HCT116 (cell line): Measurements from ENCODE around the gene CCDC8. TPM values are rescaled to one million over a fixed set of nuclear protein-coding genes. Genes with fewer than 3 reads are reported as not detected.
"Not testable (repeated sequence)": the region's sequence is repeated elsewhere in the genome, so short reads cannot be mapped to it uniquely, and the experiment has no call there.

ENCODE experiments used
- ATAC-seq: fragments of 200-7000 bp; cut with Tn5 transposase; 2 replicates; pipeline ENCODE4 v1.9.1; 2020; ENCODE audit warnings: mild to moderate bottlenecking, moderate library complexity
- BruUV-seq: library from RNA; stranded (reverse); fragments of 400-500 nt; replicated peaks from 2 replicates; lab custom pipeline; 2021; lab: Mats Ljungman, UMichigan
- CTCF ChIA-PET: fragments of 300-600 bp; sonication (Branson Sonifier 250); formaldehyde crosslinking; loops from one replicate; lab custom pipeline; 2021; ENCODE audit warnings: antibody characterized with exemption; lab: Charles Lee
- POLR2A ChIA-PET: fragments of 300-600, 350-600 bp; sonication (Branson Sonifier 250); formaldehyde crosslinking; loops from one replicate; lab custom pipeline; 2021; ENCODE audit warnings: antibody characterized with exemption; lab: Charles Lee
- RAD21 ChIA-PET, 2 experiments: fragments of 300-600 bp; sonication (Branson Sonifier 250); formaldehyde crosslinking; loops; one replicate each; lab custom pipeline; 2023; ENCODE audit warnings: low total read pairs in 2 of 2; ENCODE audit not compliant: uncharacterized antibody in 2 of 2, unreplicated experiment in 2 of 2, low non-redundant PET in 1 of 2; lab: Charles Lee
- DNase-seq: peaks from one replicate; pipeline ENCODE4 v3.0.0-alpha.2; 2010; ENCODE audit warnings: low read depth, low spot score
- H2AFZ ChIP-seq: fragments of 200-600 bp; shearing (Covaris generic), sonication (generic); 2 replicates; pipeline ENCODE4 v1.6.1; 2017; ENCODE audit warnings: low read depth, mixed run types, mixed read lengths, antibody characterized with exemption, low read length; ENCODE audit not compliant: poor library complexity, severe bottlenecking
- H3K27ac ChIP-seq: 2 replicates; pipeline ENCODE4 v1.5.1; 2012; ENCODE audit warnings: low read depth, low read length
- H3K27me3 ChIP-seq: fragments of 200-600 bp; sonication (generic); 2 replicates; pipeline ENCODE4 v1.6.1; 2016; ENCODE audit warnings: mixed run types, low read length, mixed read lengths; ENCODE audit not compliant: insufficient read depth
- H3K36me3 ChIP-seq, 2 experiments: fragments of 200-500 bp in 1 of 2; fragments of 200-600 bp in 1 of 2; sonication (Bioruptor generic) in 1 of 2; sonication (generic) in 1 of 2; 2 replicates each; pipeline versions ENCODE4 v1.5.1 to v1.6.1; 2014 to 2016; ENCODE audit warnings: low read length in 2 of 2, inconsistent platforms in 1 of 2, mixed read lengths in 1 of 2, mixed run types in 1 of 2; ENCODE audit not compliant: insufficient read depth in 2 of 2, control insufficient read depth in 1 of 2
- H3K4me1 ChIP-seq, 2 experiments: fragments of 200-600 bp in 1 of 2; sonication (generic) in 1 of 2; 2 replicates each; pipeline versions ENCODE4 v1.5.1 to v1.6.1; 2012 to 2017; ENCODE audit warnings: low read length in 2 of 2, inconsistent platforms in 1 of 2, mild to moderate bottlenecking in 1 of 2, mixed read lengths in 1 of 2, mixed run types in 1 of 2, moderate library complexity in 1 of 2; ENCODE audit not compliant: insufficient read depth in 2 of 2, control insufficient read depth in 1 of 2
- H3K4me2 ChIP-seq: fragments of 200-600 bp; sonication (generic); 2 replicates; pipeline ENCODE4 v1.6.1; 2017; ENCODE audit warnings: mixed run types, low read length, mixed read lengths
- H3K4me3 ChIP-seq, 2 experiments: fragments of 200-600 bp in 1 of 2; sonication (generic) in 1 of 2; replicated peaks in 1 of 2; 2 replicates each; pipeline ENCODE4 v1.5.1; 2011 to 2016; ENCODE audit warnings: low read length in 2 of 2, control low read depth in 1 of 2, low read depth in 1 of 2, mild to moderate bottlenecking in 1 of 2, mixed read lengths in 1 of 2, mixed run types in 1 of 2
- H3K79me2 ChIP-seq: fragments of 200-600 bp; sonication (generic); 2 replicates; pipeline ENCODE4 v1.6.1; 2017; ENCODE audit warnings: mild to moderate bottlenecking, mixed run types, low read length, moderate library complexity, mixed read lengths; ENCODE audit not compliant: insufficient read depth
- H3K9ac ChIP-seq: fragments of 200-600 bp; sonication (generic); 2 replicates; pipeline ENCODE4 v1.6.1; 2016; ENCODE audit warnings: low read length, mixed read lengths
- H3K9me2 ChIP-seq: fragments of 200-600 bp; sonication (generic), shearing (Covaris generic); 2 replicates; pipeline ENCODE4 v1.6.1; 2017; ENCODE audit warnings: mixed run types, mild to moderate bottlenecking, moderate library complexity; ENCODE audit not compliant: insufficient read depth
- H3K9me3 ChIP-seq, 2 experiments: fragments of 200-500 bp in 1 of 2; fragments of 200-600 bp in 1 of 2; sonication (Bioruptor generic) in 1 of 2; sonication (generic) in 1 of 2; 2 replicates each; pipeline ENCODE4 v1.6.1; 2014 to 2017; ENCODE audit warnings: low read length in 2 of 2, mixed read lengths in 2 of 2, inconsistent platforms in 1 of 2, low read depth in 1 of 2, mild to moderate bottlenecking in 1 of 2, mixed run types in 1 of 2, moderate library complexity in 1 of 2; ENCODE audit not compliant: control insufficient read depth in 1 of 2, insufficient read depth in 1 of 2
- H4K20me1 ChIP-seq: fragments of 200-600 bp; sonication (generic), shearing (Covaris generic); 2 replicates; pipeline ENCODE4 v1.6.1; 2017; ENCODE audit warnings: mixed run types, mild to moderate bottlenecking, moderate library complexity; ENCODE audit not compliant: insufficient read depth
- ATF3 ChIP-seq: IDR thresholded peaks from 2 replicates; pipeline ENCODE4 v1.6.1; 2012
- CEBPB ChIP-seq: IDR thresholded peaks from 2 replicates; pipeline ENCODE4 v1.6.1; 2012; ENCODE audit warnings: low read depth
- ELF1 ChIP-seq: IDR thresholded peaks from 2 replicates; pipeline ENCODE4 v1.6.1; 2012; ENCODE audit warnings: low read depth, borderline replicate concordance
- EZH2 ChIP-seq: fragments of 200-600 bp; sonication (generic); IDR thresholded peaks from 2 replicates; pipeline ENCODE4 v1.6.1; 2017; ENCODE audit warnings: antibody characterized with exemption, mixed run types
- POLR2AphosphoS5 ChIP-seq: IDR thresholded peaks from 2 replicates; pipeline ENCODE4 v1.6.1; 2011; ENCODE audit warnings: mild to moderate bottlenecking, low read depth, low read length, moderate library complexity
- REST ChIP-seq: IDR thresholded peaks from 2 replicates; pipeline ENCODE4 v1.6.1; 2012; ENCODE audit warnings: low read depth
- TCF7L2 ChIP-seq: IDR thresholded peaks from 2 replicates; pipeline ENCODE4 v1.7.0; 2011; ENCODE audit warnings: borderline replicate concordance, inconsistent platforms; ENCODE audit not compliant: insufficient read depth, insufficient read length; ENCODE audit errors: extremely low read depth
- YY1 ChIP-seq: IDR thresholded peaks from 2 replicates; pipeline ENCODE4 v1.6.1; 2011; ENCODE audit warnings: low read length, low read depth, moderate library complexity, mild to moderate bottlenecking; ENCODE audit not compliant: insufficient replicate concordance; ENCODE audit errors: extremely low read depth
- ZFX ChIP-seq: fragments of 450-650 bp; IDR thresholded peaks from 2 replicates; pipeline ENCODE4 v1.6.1; 2017
- intact Hi-C: fragments of 100-400 bp; cut with micrococcal nuclease; formaldehyde crosslinking; loops from 2 replicates; pipeline ENCODE4 v1.10.0; 2022
- total RNA-seq: library from RNA; stranded (reverse); gene quantifications from one replicate; pipeline ENCODE4 v1.2.1, GENCODE V29; 2021; ENCODE audit not compliant: unreplicated experiment

CCDC8 gene
- total RNA-seq, 1 experiment from 2014 or later: 0.10 TPM

DNA sequence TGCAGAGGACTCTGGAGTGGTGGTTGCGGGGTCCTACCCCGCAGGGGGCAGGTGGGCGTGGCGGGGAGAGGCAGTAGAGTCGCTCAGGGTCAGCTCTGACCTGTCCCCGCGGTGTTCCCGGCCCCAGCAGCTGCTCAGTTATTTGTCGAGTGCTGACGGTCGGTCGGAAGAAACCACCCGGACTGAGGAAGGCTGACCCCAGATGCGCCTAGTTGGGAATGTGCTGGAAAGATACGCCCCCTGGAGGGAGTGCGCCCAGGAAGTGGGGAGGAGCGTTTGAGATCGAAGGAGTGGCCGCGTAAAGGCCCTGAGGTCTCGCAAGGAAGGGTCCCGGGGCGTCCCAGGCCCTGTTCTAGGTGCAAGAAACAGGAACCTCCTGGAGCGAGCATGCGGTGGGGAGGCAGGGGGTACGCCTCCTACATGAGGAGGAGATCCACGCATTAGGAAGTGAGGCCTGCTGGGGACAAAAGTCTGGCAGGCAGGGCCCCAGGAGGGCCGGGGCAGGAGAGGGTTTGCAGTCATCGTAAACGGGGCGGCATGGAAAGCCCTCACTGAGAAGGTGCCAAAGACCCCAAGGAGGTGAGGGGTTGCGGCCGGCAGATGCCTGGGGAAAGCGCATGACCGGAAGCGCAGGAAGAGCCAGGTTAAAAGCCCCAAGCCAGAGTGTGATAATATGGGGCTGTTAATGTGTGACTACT is 9.2 kb downstream of the CCDC8 start (continued):
- TF ChIP-seq REST: no peak
- TF ChIP-seq ZFX: no peak
- no peak for TF ChIP-seq ELF1
- no peak for TF ChIP-seq POLR2AphosphoS5
- TF ChIP-seq, all 23 proteins: peak for 0

- no TSS peak for BruUV-seq
- Histone ChIP-seq H3K27ac (no peak overlapping the region), H3K9me3 (no peaks in the 10 kb centered on the region), H3K36me3 (no peaks in the 10 kb centered on the region), H3K9me2 (no peaks in the 10 kb centered on the region), H3K4me1 (no peaks in the 10 kb centered on the region), H3K27me3 (no peaks in the 10 kb centered on the region), H2AFZ (peak overlapping the region; percentile 63), H3K4me3 (no peak overlapping the region), H4K20me1 (no peaks in the 10 kb centered on the region), H3K79me2 (no peaks in the 10 kb centered on the region), H3K4me2 (peak overlapping the region; percentile 36; the same call in 1 of the 2 replicates), H3K9ac (no peak overlapping the region)
- POLR2A ChIA-PET: no interaction called here
- RAD21 ChIA-PET: no interaction called here
- TF ChIP-seq CEBPB: no peak
- TF ChIP-seq ELF1: no peak
- TF ChIP-seq TCF7L2: no peak
- TF ChIP-seq POLR2AphosphoS5: no peak
- no peak for TF ChIP-seq YY1
- no peak for TF ChIP-seq ZFX
- TF ChIP-seq EZH2: no peak
- no peak for TF ChIP-seq ATF3
- CTCF ChIA-PET: interaction anchor here (1.1 to 1.9 kb wide), 5 partner anchors 29 to 140 kb away, joined by 3 to 5 read pairs (median 5); no protein-coding TSS in a partner anchor
- intact Hi-C loops: loop anchor here (1.0 kb wide), 2 partner anchors 85 to 111 kb away; no protein-coding TSS in a partner anchor
- no peak for DNase-seq
- ATAC-seq: no peak
Measured at GRCh38 chr19:46402725-46403124, 10.6 kb downstream of the CCDC8 start.

- H3K9ac ChIP-seq, H3K4me2 ChIP-seq, POLR2A ChIA-PET, DNase-seq, H3K79me2 ChIP-seq, ATAC-seq, H3K36me3 ChIP-seq, H3K9me3 ChIP-seq, BruUV-seq, H2AFZ ChIP-seq, H3K27ac ChIP-seq, RAD21 ChIA-PET, H3K9me2 ChIP-seq, H4K20me1 ChIP-seq, intact Hi-C loops, H3K27me3 ChIP-seq, H3K4me3 ChIP-seq: not testable (repeated sequence)
- H3K4me1 ChIP-seq: peaks cover 4 to 11% of the 10 kb centered on the region in 2 experiments; a peak in 1 of 4 replicates
- CTCF ChIA-PET: interaction anchor here (0.7 to 3.0 kb wide), 3 partner anchors 87 to 115 kb away, joined by 3 to 18 read pairs (median 3); no protein-coding TSS in a partner anchor
Measured at GRCh38 chr19:46397801-46398479, 15.4 kb downstream of the CCDC8 start.
